HTERT RPE-1 (cell line): ENCODE results near the gene HS1BP3.

Experiments
- in situ Hi-C: fragments of 300-500 bp; cut with MboI; formaldehyde crosslinking; loops from 4 replicates; pipeline ENCODE4 v1.14.3; 2020; ENCODE audit warnings: low sequenced_read_pairs

The HS1BP3 gene

DNA sequence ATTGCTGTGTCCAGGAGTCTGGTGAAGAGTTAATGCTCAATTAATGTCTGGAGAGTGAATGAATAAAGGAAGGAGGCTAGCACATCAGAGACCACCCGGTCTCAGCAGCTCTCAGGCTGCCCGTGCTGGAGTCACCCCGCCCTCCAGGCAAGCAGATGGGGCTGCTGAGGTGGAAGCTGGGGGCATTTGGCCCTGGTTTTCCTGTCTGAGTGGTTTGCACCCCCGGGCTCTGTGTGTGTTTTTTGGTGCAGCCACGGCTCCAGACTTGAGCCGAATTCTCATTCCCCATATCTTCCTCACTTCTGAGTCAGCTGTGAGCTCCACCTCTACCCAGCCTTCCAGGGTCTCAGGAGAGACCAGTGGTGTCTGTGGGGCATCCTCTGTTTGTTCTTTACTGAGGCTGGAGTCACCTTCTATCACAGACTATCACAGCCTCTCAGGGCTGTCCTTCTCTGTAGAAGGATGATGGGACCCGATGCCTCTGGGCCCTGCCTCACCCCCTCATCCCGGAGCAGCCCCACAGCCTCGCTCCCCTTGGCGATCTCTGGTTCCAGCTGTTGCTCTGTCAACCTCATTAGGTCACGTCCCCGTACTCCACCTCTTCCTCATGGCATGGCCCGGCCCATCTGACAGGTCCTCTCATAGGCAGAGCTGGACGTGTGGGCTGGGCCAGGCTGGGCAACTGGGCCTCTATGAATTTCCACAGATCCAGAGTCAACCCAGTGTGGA is 60.8 kb downstream of the HS1BP3 start:
- in situ Hi-C loops = no loop called here

DNA sequence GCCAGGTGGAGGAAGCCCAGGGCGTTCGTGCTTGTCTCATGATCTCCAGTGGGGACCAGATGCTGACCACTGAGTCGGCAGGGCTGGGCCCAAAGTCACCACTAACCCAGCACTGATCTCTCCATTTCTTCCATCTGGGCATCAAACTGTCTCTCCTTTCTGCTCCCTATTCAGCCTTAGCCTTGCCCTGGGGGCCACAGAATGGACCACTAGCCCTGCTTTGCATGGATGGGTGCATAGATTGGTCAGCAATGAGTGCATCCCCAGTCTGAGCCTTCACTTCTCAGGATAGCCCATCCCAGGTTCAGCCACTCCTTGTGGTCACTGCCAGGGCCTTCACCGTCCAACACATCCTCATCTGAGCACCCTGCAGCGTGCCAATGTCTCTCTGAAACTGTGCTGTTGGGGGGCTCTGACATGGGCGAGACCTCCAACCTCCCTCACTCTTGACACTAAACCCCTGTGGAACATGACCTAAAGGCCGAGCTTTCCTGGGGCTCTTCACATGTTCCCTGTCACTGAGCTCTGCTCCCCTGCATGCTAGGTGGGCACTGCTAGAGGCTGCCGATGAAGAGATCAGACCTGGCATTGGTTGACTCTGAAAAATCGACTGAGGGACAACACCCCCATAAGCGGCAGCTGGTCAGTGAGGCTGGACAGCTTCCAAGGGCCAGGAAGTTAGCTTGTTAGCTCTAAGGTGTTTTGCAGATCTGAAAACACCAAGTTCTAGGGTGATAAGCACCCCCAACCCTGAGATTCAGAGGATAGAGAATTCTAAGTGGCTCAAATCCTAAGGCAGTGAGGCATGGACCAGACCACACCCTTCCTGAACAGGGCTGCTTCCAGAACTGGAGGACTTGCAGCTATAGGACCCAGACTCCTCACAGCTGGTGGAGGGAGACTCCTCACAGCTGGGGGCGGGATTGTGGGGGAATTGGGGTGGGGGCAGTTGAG is 61.7 kb downstream of the HS1BP3 start:
- in situ Hi-C loops = no loop called here

DNA sequence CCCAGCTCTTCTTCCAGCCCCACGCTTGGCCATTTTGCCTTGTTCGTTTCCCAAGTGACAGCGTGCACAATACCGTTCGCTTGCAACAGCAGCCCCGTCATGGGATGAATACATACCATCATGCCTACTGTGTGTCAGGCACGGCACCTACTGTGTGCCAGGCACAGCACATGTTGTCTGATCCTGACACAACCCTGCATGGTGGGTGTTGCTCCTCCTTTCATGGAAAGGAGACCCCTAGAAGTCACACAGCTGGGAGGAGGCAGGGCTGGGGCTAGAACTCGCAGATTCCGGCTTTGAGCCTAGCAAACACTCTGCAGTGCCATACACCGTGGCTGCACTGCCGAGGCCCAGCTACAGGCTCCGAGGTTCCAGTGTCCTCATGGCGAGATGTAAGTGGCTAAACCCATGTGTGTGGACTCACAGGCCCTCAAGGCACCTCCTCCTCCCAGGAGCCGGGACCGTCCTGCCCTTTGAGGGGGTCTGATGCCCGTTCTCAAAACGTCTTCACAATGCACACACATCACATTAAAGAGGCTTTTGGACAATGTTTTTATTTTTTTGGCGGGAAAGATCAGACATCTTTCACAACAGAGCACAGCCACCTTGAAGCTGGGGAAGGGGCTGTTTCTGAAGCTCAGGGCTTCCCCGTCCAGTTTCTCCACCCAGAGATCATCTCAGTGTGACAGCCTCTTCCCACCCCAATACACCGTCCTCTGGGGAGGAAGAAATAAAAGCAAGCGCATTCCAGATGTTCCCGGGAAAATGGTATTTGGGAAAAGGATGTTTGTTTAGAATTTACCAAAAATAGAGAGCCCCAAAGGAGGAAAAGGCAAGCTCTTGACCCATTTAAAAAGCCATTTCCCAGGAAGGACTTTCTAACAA is 64.9 kb downstream of the HS1BP3 start:
- in situ Hi-C loops = no loop called here

DNA sequence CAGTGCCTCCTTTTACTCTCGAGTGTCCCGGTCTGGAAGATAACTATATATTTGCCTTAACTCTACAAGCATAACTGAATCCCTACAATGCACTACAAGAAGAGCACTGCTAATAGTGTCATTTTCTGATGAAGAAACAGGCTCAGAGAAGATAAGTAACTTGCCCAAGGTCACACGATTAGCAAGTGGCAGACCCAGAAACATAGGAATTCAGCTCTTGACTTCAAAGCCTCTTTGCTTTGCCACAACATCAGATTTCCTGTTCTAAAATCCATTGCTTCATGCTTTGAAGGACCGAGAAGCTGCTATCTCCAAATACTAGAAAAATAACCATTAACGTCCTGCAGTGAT is 65.6 kb downstream of the HS1BP3 start:
- in situ Hi-C loops = no loop called here

DNA sequence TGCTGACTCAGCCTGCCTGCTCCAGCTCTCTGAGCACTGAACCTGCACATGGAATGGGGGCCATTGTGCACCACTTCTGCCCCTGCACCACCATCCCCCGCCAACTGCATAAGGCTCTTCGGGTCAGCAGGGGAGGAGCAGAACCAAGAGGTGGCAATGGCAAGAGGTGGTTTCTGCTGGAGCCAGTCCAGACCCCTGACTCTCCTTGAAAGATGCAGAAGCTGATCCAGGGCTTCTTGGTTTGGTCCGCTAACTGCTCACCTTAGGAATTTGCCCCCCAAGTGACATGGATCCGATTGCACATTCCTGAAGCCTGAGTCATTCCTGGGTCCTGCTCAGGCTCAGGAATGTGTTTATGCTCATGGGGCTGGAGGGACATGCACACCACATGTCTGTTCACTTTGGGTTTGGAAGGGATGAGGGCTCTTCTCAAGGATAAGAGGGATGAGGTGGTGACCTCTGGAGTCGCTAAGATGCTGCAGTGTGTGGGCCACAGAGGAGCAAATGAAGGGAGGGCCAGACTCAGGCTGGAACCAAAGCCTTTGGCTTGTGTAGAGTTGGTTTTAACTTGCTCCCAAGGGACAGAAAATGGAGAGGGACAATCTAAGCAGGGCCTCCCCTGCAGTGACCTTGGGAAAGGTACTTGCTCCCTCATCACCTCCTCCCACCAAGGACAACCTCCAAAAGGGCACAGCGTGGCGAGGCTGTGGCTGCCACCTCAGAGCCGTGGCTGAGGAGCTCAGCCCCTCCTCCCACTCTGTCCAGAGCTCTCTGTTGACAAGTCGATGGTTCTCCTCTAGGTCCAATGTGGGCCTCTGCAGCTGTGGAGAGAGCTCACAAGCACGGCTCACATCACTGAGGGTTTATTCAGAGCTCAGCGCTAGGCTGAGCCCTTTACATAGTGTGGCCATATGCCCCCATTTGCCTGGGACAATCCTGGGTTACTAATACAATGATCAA is 66.2 kb downstream of the HS1BP3 start:
- in situ Hi-C loops = no loop called here

DNA sequence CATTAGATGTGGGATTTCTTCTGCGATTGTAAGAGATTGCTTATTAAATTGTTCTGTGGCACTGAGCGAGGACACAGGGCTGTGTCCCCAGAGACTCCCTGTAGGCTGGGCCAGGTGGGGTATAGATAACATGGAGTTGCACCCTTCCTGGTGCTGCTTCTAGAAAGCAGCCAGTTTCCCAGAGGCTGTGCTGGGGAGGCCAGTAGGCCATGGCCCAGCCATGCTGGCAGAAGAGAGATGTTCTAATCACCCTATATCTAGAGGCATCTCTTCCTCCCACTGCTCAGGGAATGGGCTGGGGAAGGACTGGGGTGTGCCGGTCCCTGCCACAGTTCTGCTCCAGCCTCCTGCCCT is 66.9 kb downstream of the HS1BP3 start:
- in situ Hi-C loops = no loop called here

DNA sequence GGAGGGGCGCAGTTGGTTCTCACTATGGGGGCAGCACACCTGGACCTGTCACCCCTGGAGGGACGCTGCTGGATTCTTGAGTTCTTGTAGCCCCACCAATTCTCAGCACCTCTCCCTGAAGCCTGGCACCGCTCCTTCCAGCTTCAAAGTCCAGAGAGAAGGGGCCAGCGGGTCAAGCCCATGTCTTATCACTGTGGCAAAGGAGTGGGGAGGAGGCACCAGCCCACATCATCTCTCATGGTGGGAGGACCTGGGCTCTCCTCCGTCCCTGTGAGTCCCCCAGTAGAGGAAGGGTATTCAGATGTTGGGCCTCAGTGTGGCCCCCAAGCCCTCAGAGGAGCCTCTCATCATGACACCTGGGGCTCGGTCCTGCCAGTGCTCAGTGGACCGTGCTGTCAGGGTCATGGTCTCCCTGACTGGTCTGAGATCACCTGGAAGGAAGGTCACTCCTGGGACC is 67.4 kb downstream of the HS1BP3 start:
- in situ Hi-C loops = no loop called here

DNA sequence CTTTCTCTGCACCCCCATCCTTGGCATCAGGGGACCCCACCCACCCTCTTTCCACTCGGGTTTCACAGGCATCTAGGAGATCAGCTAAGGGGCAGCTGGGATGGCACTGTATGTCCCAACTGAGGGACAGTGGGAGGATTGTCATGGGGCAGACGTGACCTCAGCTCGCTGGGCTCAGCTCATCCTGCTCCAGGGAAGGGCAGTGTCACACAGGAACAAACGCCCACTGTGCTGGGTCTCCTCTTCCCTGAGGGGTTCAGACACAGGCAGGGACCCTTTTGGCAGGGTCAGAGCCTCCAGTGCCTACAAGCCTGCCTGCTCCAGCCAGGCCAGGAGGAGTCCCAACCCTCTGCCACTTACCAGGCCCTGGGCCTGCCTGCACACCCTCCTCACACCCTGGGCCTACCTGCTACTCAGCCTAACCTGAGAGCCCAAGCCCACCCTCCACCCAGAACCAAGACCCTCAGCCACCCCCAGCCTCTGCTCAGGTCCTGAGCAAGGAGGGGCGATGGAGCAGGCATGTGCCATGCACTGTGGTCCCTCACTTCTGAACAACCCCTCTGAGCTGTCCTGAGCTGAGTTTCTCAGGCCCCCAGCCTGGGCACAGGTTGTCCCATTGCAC is 68.2 kb downstream of the HS1BP3 start:
- in situ Hi-C loops = no loop called here

DNA sequence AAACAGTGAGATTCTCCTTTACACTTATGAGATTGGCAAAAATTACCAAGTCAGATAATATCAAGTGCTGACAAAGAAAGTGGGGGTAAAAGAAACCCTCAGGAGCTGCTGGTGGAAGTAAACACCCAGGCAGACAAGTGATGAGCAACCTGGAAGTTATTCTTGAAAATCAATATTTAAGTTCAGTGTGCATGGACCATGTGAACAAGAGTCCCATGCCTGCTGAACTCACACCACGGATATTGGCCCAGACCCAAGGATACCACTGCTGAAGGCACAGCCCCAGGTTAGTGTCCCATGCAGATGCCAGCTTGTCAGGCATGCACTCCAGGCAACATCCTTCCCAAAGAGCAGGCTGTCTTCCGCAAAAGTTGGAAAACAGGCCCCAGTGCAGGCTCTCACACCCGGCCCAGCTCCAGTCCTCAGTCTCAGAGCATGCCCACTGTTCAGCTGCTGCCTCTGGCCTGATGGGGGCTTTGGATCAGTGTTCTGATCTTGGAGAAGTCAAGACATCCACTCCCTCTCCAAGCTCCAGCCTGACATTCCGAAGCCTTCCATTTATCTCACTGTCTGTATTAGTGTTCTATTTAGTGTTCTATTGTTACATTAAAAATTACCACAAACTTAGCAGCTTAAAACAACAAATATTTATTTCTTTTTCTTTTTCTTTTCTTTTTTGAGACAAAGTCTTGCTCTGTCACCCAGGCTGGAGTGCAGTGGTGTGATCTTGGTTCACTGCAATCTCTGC is 70.0 kb downstream of the HS1BP3 start:
- in situ Hi-C loops = no loop called here

DNA sequence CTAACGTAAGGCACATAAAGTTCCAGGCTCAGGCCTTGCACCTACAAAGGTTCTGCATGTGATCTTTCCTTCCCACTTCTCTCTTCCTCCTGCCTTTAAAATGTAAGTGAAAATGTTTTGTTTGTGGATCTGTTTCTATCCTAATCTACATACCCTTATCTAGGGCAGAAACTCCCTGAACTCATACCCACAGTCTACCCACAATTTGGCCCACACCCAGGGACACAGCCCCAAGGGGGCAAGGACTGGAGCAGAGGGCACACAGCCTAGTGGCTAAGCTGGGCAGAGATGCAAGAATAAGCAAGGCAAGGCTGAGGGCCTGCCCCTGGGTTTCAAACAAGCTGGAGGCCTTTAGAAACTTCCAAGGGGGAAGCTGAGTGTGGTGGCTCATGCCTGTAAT is 71.0 kb downstream of the HS1BP3 start:
- in situ Hi-C loops = no loop called here

DNA sequence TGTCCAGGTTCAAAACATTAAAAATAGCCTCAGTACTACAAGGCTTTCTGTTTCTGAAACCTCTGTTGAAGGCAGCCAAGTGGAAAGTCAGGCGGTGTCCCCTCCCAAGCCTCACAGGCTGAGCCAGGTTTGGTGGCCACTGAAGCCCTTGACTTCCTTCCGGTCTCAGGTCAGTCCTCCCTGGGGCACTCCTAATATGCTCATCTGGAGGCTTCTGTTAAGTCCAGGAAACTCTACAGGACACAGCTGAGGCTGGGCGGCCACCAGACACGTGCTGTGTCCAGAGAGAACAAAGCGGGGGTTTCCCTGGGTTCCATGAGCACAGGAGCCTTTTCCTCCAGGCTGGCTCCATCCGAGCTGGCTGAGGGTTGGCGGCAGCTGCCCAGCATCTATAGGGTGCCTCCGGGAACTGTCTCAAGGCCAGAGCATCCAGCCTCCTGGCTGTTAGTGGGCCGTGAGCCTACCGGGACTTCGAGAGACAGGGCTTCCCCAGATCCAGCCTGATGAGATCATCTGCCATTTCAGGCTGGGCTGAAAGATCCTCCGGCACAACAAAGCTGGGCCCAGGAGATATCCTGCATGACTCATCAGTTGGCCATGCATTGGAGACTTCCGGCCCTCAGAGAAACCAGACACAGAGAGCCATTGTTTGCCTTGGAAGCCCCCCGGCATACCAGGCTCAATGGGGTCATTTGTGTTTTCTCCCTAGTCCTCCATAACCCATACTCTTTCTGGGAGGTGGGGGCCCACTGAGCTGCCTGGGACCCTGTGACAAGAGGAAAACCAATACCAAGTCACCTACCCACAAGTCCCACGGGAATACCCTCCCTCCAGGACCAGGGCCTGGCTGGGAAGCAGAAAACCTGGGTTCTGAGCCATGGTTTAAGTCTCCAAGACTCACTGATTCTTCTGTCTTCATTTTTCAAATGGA is 71.7 kb downstream of the HS1BP3 start:
- in situ Hi-C loops = no loop called here

DNA sequence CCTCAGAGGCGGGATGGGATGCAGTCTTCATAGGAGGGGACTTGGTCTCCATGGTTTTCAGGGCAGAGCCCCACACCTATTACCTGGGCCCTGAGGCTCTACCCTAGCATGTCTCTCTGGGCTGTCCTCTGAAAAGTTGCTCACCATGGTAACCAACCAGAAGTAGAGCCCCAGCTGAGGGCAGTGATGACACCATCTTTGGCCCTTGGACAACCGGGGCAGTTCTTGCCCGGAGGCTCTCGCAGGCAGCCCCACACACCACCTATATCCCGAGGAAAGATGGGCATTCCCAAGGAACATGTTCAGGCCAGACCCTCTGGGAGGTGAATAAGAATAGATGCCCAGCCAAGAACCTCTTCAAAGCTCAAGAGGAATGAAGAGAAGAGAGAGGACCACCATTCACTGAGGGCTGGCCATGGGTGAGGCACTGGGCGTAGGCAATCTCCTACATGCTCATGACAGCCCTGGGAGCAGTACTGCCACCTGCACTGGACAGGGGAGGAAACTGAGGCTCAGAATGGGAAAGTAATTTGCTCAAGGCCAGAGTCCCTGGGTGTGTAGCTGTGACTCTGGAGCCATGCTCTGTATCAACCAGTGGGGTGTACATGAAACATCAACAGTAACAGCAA is 72.5 kb downstream of the HS1BP3 start:
- in situ Hi-C loops = no loop called here

DNA sequence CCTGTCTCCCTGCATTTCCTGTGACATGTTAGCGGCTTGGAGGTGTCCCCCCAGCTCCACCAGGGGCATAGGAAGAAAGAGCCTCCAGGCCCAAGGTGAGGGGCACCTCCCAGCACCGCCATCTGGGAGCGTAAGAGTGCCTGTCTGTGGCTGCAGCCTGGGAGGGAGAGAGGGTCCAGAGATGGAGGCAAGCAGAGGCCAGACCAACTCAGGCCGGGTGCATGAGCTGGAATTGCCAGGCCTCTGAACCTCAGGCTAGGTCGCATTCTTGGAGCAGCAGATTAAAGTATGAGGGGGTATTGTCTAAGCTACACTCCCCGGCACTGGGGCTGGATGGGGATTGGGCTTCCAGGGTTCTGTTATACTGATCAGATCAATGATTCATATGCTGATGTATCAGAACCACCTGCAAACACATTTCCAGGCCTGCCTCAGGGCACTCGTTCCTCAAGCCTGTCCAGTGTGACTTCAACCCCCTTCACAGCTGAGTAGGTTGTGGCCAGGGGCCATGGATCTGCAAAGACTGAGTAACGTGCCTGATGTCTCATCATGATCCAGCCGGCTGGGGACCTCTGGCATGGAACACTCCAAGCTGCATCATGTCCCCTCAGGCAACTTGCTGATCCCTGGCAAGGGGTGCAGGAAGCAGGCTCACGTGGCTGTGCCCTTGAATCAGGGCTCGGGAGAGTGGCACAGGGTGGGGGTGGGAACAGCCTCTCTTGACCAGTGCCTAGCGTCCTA is 73.2 kb downstream of the HS1BP3 start:
- in situ Hi-C loops = no loop called here

DNA sequence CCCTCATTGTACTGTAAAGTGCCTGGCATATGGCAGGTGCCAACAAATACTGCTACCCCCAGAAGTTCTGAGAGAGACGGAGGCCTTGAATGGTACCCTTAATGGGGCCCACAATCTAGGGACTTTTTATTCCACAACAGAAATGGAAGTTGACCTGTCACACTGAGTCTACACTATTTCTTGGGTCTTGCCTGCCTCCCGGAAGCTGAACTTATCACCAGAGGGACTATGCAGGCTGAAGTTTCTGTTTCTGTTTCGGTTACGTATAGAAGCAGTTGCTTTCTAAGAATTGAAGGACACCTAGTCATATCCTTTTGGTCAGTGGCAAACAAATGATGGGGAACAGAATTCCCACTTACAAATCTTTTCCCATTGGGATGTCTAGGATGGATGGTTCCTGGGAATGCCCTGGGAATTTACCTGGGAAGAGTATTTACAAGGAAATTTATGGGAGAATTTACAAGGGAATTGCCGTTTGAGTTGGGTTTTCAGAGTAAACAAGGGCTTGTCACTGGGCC is 74.2 kb downstream of the HS1BP3 start:
- in situ Hi-C loops = no loop called here

DNA sequence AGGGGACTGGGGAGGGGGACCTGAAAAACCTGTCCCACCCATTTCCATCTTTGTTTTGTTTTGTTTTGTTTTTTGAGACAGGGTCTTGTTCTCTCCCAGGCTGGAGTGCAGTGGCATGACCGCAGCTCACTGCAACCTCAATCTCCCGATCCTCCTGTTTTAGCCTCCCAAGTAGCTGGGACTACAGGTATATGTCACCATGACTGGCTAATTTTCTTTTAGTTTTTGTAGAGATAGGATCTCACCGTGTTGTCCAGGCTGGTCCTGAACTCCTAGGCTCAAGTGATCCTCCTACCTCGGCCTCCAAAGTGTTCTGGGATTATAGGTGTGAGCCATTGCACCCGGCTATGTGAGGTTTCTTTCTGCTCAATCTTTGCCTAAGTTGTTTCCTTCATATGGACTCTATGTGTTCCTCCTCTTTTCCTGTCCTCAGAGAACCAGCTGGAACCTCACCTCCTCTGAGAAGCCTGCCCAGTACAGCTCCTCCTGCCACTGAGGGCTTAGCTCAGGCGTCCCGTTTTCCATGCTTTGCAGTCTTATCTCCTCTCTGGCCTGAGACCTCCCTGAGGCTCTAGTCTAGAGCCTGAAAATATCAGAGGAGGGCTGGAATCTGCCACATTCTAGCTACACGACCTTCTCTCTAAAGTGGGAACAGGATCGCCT is 74.8 kb downstream of the HS1BP3 start:
- in situ Hi-C loops = no loop called here

DNA sequence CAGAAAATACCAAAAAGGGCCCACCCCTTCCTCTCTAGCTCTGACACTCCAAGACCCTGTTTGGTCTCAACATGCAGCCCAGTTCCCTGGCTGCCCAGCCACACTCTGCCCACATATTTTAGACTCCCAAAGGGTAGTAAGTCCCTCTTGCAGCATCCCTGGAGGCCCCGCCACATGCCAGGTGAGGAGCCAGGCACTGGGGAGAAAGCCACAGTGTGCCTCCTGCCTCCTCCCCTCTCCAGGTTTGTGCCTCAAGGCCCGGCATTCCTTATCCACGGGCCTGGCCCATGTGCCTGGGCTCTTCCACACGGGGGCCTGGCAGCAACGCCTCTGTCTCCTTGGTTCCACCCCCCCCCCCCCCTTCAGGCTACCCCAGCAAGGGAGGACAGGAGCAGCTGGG is 75.5 kb downstream of the HS1BP3 start:
- in situ Hi-C loops = no loop called here
